Spleen (tissue), 7 donors: ENCODE data around the gene MTM1.

Source experiments
- CTCF ChIP-seq, 11 experiments: fragments of 200-600 bp in 7 of 11; fragments of 450-650 bp in 4 of 11; sonication (generic) in 4 of 11; IDR thresholded peaks in 8 of 11; conservative IDR thresholded peaks in 3 of 11; 1 replicate in 7 of 11; 2 replicates in 4 of 11; pipeline versions ENCODE4 v1.4.0 to v1.8.0; 2016 to 2021; ENCODE audit warnings: antibody characterized with exemption in 11 of 11, inconsistent platforms in 4 of 11, mild to moderate bottlenecking in 1 of 11
- POLR2A ChIP-seq, 3 donors: fragments of 450-650 bp; IDR thresholded peaks; one replicate each; pipeline ENCODE4 v1.5.1; 2017; ENCODE audit warnings: antibody characterized with exemption in 3 of 3, mild to moderate bottlenecking in 1 of 3
- POLR2AphosphoS5 ChIP-seq, 3 donors: sonication (generic); formaldehyde crosslinking; IDR thresholded peaks; one replicate each; pipeline ENCODE4 v1.5.1; 2017; ENCODE audit warnings: antibody characterized with exemption in 3 of 3
- donor health status: DM: no; HTN: no; CAD: no; lungs with moderate emphysema.
- donor health status: DM: no; HTN: no; CAD: no.
- donor health status: DM: no; HTN: no; CAD: no.

- TF ChIP-seq POLR2AphosphoS5 (IDR thresholded peaks at IDR 0.05) (no peak), POLR2A (IDR thresholded peaks at IDR 0.05) (no peak), CTCF (IDR thresholded peaks at IDR 0.05 in 8 of 11, conservative IDR thresholded peaks at IDR 0.05 in 3 of 11) (no peak)
Observed at GRCh38 chrX:150542846-150543229, 25.6 kb upstream of the MTM1 start.
